Measurements from ENCODE around the gene CYP46A1. TPM values are rescaled to one million over a fixed set of nuclear protein-coding genes. Genes with fewer than 3 reads are reported as not detected.
A peak's percentile ranks its signal among the peaks of the same experiment; 100 is the strongest.
"Not testable (repeated sequence)": the region's sequence is repeated elsewhere in the genome, so short reads cannot be mapped to it uniquely, and the experiment has no call there.

The CYP46A1 gene
- 0.03 TPM for polyA plus RNA-seq (2013)

DNA sequence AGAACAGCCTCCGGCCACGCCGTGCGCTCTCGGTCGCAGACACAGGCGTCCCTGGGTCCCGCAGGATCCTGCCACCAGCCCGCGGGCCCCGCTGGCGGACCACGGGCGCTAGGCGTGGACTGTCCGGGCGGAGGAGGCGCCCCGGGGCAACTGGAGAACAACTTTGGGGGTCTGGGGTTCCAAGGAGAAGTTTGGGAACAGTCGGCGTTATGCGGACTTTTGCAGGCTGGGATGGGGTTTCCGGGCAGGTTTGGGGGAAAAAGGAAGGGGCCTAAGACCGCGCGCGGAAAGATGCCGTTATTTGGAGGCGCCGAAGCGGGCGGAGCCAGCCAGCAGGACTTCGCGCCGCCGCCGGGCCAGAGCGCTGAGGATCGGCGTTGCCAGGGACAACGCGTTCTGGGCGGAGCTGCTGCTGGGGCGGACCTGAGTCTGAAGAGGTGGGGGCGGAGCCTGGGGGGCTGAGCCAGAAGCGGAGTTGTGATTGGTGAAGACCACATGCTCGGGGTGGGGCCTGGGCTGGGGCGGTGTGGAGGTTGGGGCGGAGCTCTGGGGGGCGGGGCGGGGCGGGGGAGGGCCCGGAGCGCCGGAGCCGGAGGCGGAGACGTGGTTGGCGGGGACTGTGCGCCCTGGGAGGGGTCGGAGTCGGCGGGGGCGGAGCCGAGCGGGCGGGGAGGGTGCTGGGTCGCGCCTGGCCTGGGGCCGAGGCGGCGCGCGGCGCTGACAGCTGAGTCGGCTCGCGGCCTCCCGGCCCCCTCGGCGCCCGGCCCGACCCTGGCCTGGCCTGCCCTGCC, at the start of gene CYP46A1:
Gene CYP46A1 (plus strand): TSS at position 680 of the 791 bp plus-strand sequence. CDS start 120 bp downstream, outside the sequence.
- H3K4me1 ChIP-seq (ENCODE audit: control extremely low read depth in 1 of 4, control insufficient read depth in 4 of 4, insufficient read depth in 4 of 4, low read length in 3 of 4), result peaks cover 0 to 25% (median 14%) of the 10 kb centered on the region in 4 experiments
- H3K4me3 ChIP-seq (ENCODE audit: control insufficient read depth in 1 of 7, extremely low read depth in 1 of 7, insufficient read depth in 4 of 7, low read depth in 2 of 7, low read length in 6 of 7), result peak within 1 kb of the TSS; percentile 83 to 94 (median 88)
- peak; percentile 99 to 100 (median 99) for DNase-seq
- H3K27me3 ChIP-seq (replicated peaks in 2 of 5; ENCODE audit: control insufficient read depth in 4 of 5, insufficient read depth in 5 of 5, low read length in 4 of 5), result peaks cover 0 to 49% (median 13%) of the 10 kb centered on the region in 5 experiments
- H3K27ac ChIP-seq (ENCODE audit: insufficient read depth in 1 of 2, low read depth in 1 of 2, low read length in 2 of 2, poor library complexity in 1 of 2, severe bottlenecking in 2 of 2), result peak within 1 kb of the TSS in 1 of 2 experiments; percentile 78
- ChIA-PET CTCF (interaction anchor here (0.6 to 1.3 kb wide), 6 partner anchors 11 to 166 kb away, joined by 3 to 5 read pairs (median 4); no protein-coding TSS in a partner anchor), POLR2A (no interaction called here)
- H3K36me3 ChIP-seq (ENCODE audit: control insufficient read depth in 4 of 4, insufficient read depth in 4 of 4, low read length in 3 of 4), result no peaks in the 10 kb centered on the region
- H3K9me3 ChIP-seq (ENCODE audit: control extremely low read depth in 1 of 5, control insufficient read depth in 4 of 5, insufficient read depth in 2 of 5, low read depth in 1 of 5, low read length in 4 of 5), result peaks cover 0 to 5% (median 0%) of the 10 kb centered on the region in 5 experiments
- WGBS (ENCODE audit: insufficient coverage), result under 1% methylated on average over 74 of the region's 83 CpGs

DNA sequence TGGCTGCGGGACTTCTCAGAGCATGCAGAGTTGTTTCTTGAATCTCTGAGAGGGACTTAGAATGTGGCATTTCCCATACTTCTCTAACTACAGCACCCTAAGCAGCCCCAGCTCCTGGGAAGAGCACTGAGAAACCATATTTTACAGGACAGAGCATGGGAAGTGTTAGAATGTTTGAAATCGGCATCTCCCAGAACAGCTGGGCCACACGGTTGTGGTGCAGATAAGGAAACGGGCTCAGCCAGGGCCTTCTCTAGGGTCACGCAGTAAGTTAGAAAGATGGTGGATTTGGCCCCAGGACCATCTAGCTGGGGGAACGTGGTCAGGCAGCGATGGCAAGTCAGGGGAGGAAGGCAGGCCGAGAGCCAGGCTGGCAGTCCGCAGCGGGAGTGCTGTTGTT, 49.7 kb upstream of the CYP46A1 start:
- no peaks in the 10 kb centered on the region for H3K36me3 ChIP-seq (ENCODE audit: control insufficient read depth in 4 of 4, insufficient read depth in 4 of 4, low read length in 3 of 4)
- DNase-seq, result no peak
- peaks cover 0 to 4% (median 0%) of the 10 kb centered on the region in 5 experiments for H3K27me3 ChIP-seq (replicated peaks in 2 of 5; ENCODE audit: control insufficient read depth in 4 of 5, insufficient read depth in 5 of 5, low read length in 4 of 5)
- ChIA-PET CTCF (interaction anchor here (0.6 to 1.0 kb wide), 2 partner anchors 13 to 124 kb away, joined by 3 read pairs; no protein-coding TSS in a partner anchor), POLR2A (no interaction called here)
- no peak overlapping the region for H3K4me3 ChIP-seq (ENCODE audit: control insufficient read depth in 1 of 7, extremely low read depth in 1 of 7, insufficient read depth in 4 of 7, low read depth in 2 of 7, low read length in 6 of 7)
- H3K9me3 ChIP-seq (ENCODE audit: control extremely low read depth in 1 of 5, control insufficient read depth in 4 of 5, insufficient read depth in 2 of 5, low read depth in 1 of 5, low read length in 4 of 5), result no peaks in the 10 kb centered on the region
- 85% methylated on average over 6 of the region's 10 CpGs for WGBS (ENCODE audit: insufficient coverage)
- no peak overlapping the region for H3K27ac ChIP-seq (ENCODE audit: insufficient read depth in 1 of 2, low read depth in 1 of 2, low read length in 2 of 2, poor library complexity in 1 of 2, severe bottlenecking in 2 of 2)
- H3K4me1 ChIP-seq (ENCODE audit: control extremely low read depth in 1 of 4, control insufficient read depth in 4 of 4, insufficient read depth in 4 of 4, low read length in 3 of 4), result no peaks in the 10 kb centered on the region

DNA sequence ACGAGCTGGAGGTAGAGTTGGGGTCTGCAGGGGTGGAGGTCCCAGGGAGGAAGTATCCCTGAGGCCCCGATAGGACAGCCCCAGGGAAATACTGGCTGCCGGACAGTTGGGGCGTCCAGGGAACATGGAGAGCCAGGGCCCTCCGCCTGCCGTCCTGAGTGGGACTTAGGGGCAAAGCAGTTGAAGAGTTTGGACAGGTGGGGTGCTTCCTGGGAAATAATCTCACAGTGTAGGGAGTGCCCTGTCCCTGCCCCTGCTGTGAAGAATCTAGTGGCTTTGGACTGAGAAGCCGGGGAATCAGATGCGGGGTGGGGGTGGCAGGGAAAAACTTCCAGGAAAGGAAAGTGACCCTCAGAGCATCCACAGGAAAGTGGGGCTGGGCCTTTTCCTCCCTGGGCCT, 49.0 kb upstream of the CYP46A1 start:
- H3K4me1 ChIP-seq (ENCODE audit: control extremely low read depth in 1 of 4, control insufficient read depth in 4 of 4, insufficient read depth in 4 of 4, low read length in 3 of 4), result no peaks in the 10 kb centered on the region
- H3K27me3 ChIP-seq (replicated peaks in 2 of 5; ENCODE audit: control insufficient read depth in 4 of 5, insufficient read depth in 5 of 5, low read length in 4 of 5), result peaks cover 0 to 4% (median 0%) of the 10 kb centered on the region in 5 experiments
- no peak overlapping the region for H3K4me3 ChIP-seq (ENCODE audit: control insufficient read depth in 1 of 7, extremely low read depth in 1 of 7, insufficient read depth in 4 of 7, low read depth in 2 of 7, low read length in 6 of 7)
- H3K27ac ChIP-seq (ENCODE audit: insufficient read depth in 1 of 2, low read depth in 1 of 2, low read length in 2 of 2, poor library complexity in 1 of 2, severe bottlenecking in 2 of 2), result no peak overlapping the region
- no peaks in the 10 kb centered on the region for H3K9me3 ChIP-seq (ENCODE audit: control extremely low read depth in 1 of 5, control insufficient read depth in 4 of 5, insufficient read depth in 2 of 5, low read depth in 1 of 5, low read length in 4 of 5)
- WGBS (ENCODE audit: insufficient coverage), result 86% methylated on average over 7 of the region's 8 CpGs
- ChIA-PET CTCF (no interaction called here), POLR2A (no interaction called here)
- no peak for DNase-seq
- no peaks in the 10 kb centered on the region for H3K36me3 ChIP-seq (ENCODE audit: control insufficient read depth in 4 of 4, insufficient read depth in 4 of 4, low read length in 3 of 4)

DNA sequence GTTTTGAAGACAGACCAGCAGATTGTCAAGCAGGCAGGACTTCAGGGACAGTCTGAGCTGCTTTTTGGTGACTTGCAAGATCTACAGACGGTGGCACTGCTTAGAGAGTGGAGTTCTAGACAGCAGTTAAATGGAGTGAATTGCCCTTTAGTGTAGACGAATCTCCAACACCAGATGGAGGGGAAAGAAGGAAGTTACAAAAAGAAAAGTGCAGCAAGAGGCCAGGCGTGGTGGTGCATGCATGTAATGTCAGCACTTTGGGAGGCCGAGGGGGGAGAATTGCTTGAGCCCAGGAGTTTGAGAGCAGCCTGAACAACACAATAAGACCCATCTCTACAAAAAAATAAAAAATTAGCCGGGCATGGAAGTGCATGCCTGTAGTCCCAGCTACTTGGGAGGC, 47.6 kb upstream of the CYP46A1 start:
- DNase-seq, result peak in 2 of 3 donors; percentile 30 to 48
- Histone ChIP-seq H3K36me3 (ENCODE audit: control insufficient read depth in 4 of 4, insufficient read depth in 4 of 4, low read length in 3 of 4) (no peaks in the 10 kb centered on the region), H3K9me3 (ENCODE audit: control extremely low read depth in 1 of 5, control insufficient read depth in 4 of 5, insufficient read depth in 2 of 5, low read depth in 1 of 5, low read length in 4 of 5) (no peaks in the 10 kb centered on the region), H3K4me3 (ENCODE audit: control insufficient read depth in 1 of 7, extremely low read depth in 1 of 7, insufficient read depth in 4 of 7, low read depth in 2 of 7, low read length in 6 of 7) (no peak overlapping the region), H3K27ac (ENCODE audit: insufficient read depth in 1 of 2, low read depth in 1 of 2, low read length in 2 of 2, poor library complexity in 1 of 2, severe bottlenecking in 2 of 2) (no peak overlapping the region), H3K4me1 (ENCODE audit: control extremely low read depth in 1 of 4, control insufficient read depth in 4 of 4, insufficient read depth in 4 of 4, low read length in 3 of 4) (no peaks in the 10 kb centered on the region), H3K27me3 (replicated peaks in 2 of 5; ENCODE audit: control insufficient read depth in 4 of 5, insufficient read depth in 5 of 5, low read length in 4 of 5) (peaks cover 0 to 2% (median 0%) of the 10 kb centered on the region in 5 experiments)
- ChIA-PET CTCF (interaction anchor here (0.9 kb wide), 1 partner anchor 115 kb away, joined by 3 read pairs; no protein-coding TSS in a partner anchor), POLR2A (no interaction called here)
- WGBS (ENCODE audit: insufficient coverage), result 64% methylated on average over 3 of the region's 5 CpGs

DNA sequence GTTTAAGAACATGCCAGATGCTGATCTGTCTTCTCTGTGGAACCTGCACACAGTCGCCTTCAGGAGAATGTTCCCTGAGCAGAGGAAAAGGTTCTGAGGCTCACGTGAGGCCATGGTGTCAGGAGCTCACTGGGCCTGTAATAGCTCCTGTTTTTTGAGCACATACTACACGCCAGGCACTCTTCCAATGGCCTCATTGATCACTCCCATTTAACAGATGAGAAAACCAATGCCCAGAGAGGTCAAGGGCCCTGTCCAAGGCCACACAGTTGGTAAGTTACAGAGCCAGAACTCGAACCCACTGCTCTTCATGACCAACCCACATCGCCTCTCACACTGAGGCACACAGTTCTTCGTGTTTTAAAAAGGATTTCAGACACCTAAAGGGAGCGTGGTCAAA, 46.5 kb upstream of the CYP46A1 start:
- H3K27ac ChIP-seq (ENCODE audit: insufficient read depth in 1 of 2, low read depth in 1 of 2, low read length in 2 of 2, poor library complexity in 1 of 2, severe bottlenecking in 2 of 2), result no peak overlapping the region
- CTCF ChIA-PET, result no interaction called here
- no peaks in the 10 kb centered on the region for H3K36me3 ChIP-seq (ENCODE audit: control insufficient read depth in 4 of 4, insufficient read depth in 4 of 4, low read length in 3 of 4)
- H3K9me3 ChIP-seq (ENCODE audit: control extremely low read depth in 1 of 5, control insufficient read depth in 4 of 5, insufficient read depth in 2 of 5, low read depth in 1 of 5, low read length in 4 of 5), result no peaks in the 10 kb centered on the region
- peaks cover 0 to 2% (median 0%) of the 10 kb centered on the region in 5 experiments for H3K27me3 ChIP-seq (replicated peaks in 2 of 5; ENCODE audit: control insufficient read depth in 4 of 5, insufficient read depth in 5 of 5, low read length in 4 of 5)
- H3K4me3 ChIP-seq (ENCODE audit: control insufficient read depth in 1 of 7, extremely low read depth in 1 of 7, insufficient read depth in 4 of 7, low read depth in 2 of 7, low read length in 6 of 7), result no peak overlapping the region
- H3K4me1 ChIP-seq (ENCODE audit: control extremely low read depth in 1 of 4, control insufficient read depth in 4 of 4, insufficient read depth in 4 of 4, low read length in 3 of 4), result no peaks in the 10 kb centered on the region
- 95% methylated on average over 4 of the region's 7 CpGs for WGBS (ENCODE audit: insufficient coverage)
- no peak for DNase-seq
- POLR2A ChIA-PET, result no interaction called here

DNA sequence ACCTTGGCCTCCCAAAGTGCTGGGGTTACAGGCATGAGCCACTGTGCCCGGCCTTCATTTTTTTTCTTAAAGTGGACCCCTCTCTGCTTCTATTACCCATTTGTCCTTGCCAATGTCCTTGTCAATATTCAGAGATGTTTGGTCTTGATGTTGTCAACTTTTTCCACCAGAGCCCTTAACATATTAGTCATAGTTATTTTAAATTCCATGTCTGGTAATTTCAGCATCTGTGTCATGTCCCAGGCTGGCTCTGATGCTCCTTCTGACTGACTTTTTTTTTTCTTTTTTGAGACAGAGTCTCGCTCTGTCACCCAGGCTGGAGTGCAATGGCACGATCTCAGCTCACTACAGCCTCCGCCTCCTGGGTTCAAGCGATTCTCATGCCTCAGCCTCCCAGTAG, 41.3 kb upstream of the CYP46A1 start:
- peaks cover 0 to 13% (median 6%) of the 10 kb centered on the region in 4 experiments for H3K4me1 ChIP-seq (ENCODE audit: control extremely low read depth in 1 of 4, control insufficient read depth in 4 of 4, insufficient read depth in 4 of 4, low read length in 3 of 4)
- 100% methylated on average over 4 of the region's 5 CpGs for WGBS (ENCODE audit: insufficient coverage)
- H3K4me3 ChIP-seq (ENCODE audit: control insufficient read depth in 1 of 7, extremely low read depth in 1 of 7, insufficient read depth in 4 of 7, low read depth in 2 of 7, low read length in 6 of 7); DNase-seq; CTCF ChIA-PET; H3K36me3 ChIP-seq (ENCODE audit: control insufficient read depth in 4 of 4, insufficient read depth in 4 of 4, low read length in 3 of 4); H3K27ac ChIP-seq (ENCODE audit: insufficient read depth in 1 of 2, low read depth in 1 of 2, low read length in 2 of 2, poor library complexity in 1 of 2, severe bottlenecking in 2 of 2); H3K9me3 ChIP-seq (ENCODE audit: control extremely low read depth in 1 of 5, control insufficient read depth in 4 of 5, insufficient read depth in 2 of 5, low read depth in 1 of 5, low read length in 4 of 5); POLR2A ChIA-PET: not testable (repeated sequence)
- peaks cover 0 to 45% (median 21%) of the 10 kb centered on the region in 5 experiments for H3K27me3 ChIP-seq (replicated peaks in 2 of 5; ENCODE audit: control insufficient read depth in 4 of 5, insufficient read depth in 5 of 5, low read length in 4 of 5)

DNA sequence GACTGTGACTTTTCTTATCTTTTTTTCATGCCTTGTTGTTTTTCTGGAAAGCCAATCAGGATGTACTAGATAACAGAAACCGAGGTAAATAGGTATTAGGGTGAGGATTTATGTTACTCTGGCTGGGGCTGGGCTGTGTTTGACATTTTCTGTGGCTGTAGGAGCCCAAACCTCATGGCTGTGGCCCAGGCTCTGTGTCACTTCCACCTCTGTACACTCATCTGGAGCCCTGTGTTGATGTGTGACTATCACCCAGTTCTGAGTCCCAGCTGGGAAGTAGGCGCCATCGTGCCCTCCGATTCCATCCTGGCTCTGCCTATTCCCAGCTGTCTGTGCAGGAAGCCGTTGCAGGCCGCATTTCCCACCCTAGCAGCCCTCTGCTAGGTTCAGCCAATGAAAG, 40.8 kb upstream of the CYP46A1 start:
- POLR2A ChIA-PET, result no interaction called here
- CTCF ChIA-PET, result interaction anchor here (1.4 kb wide), 1 partner anchor 13 kb away, joined by 3 read pairs; no protein-coding TSS in a partner anchor
- H3K4me1 ChIP-seq (ENCODE audit: control extremely low read depth in 1 of 4, control insufficient read depth in 4 of 4, insufficient read depth in 4 of 4, low read length in 3 of 4), result peaks cover 0 to 13% (median 6%) of the 10 kb centered on the region in 4 experiments

More for the DNA sequence above, 40.8 kb upstream of the CYP46A1 start:
- Histone ChIP-seq H3K9me3 (ENCODE audit: control extremely low read depth in 1 of 5, control insufficient read depth in 4 of 5, insufficient read depth in 2 of 5, low read depth in 1 of 5, low read length in 4 of 5) (no peaks in the 10 kb centered on the region), H3K27ac (ENCODE audit: insufficient read depth in 1 of 2, low read depth in 1 of 2, low read length in 2 of 2, poor library complexity in 1 of 2, severe bottlenecking in 2 of 2) (no peak overlapping the region), H3K27me3 (replicated peaks in 2 of 5; ENCODE audit: control insufficient read depth in 4 of 5, insufficient read depth in 5 of 5, low read length in 4 of 5) (peaks cover 0 to 46% (median 21%) of the 10 kb centered on the region in 5 experiments), H3K36me3 (ENCODE audit: control insufficient read depth in 4 of 4, insufficient read depth in 4 of 4, low read length in 3 of 4) (no peaks in the 10 kb centered on the region), H3K4me3 (ENCODE audit: control insufficient read depth in 1 of 7, extremely low read depth in 1 of 7, insufficient read depth in 4 of 7, low read depth in 2 of 7, low read length in 6 of 7) (no peak overlapping the region)
- DNase-seq, result no peak
- WGBS (ENCODE audit: insufficient coverage), result 60% methylated on average over 5 of the region's 6 CpGs
